ENCODE results near the gene NEU2. TPM values are rescaled to one million over a fixed set of nuclear protein-coding genes. Genes with fewer than 3 reads are reported as not detected.
"Not testable (repeated sequence)": the region's sequence is repeated elsewhere in the genome, so short reads cannot be mapped to it uniquely, and the experiment has no call there.

NEU2 gene
- total RNA-seq, 1 experiment from 2014 or later: not detected

- DNase-seq (ENCODE audit: low read depth): no peak
Measured at GRCh38 chr2:233010569-233011267, 21.8 kb upstream of the NEU2 start.

- no peak for DNase-seq (ENCODE audit: low read depth)
Measured at GRCh38 chr2:233011268-233011650, 21.2 kb upstream of the NEU2 start.

GRCh38 chr2:233011702-233012131 lies 20.8 kb upstream of the NEU2 start:
- DNase-seq (ENCODE audit: low read depth): no peak

GRCh38 chr2:233012301-233012971 lies 20.0 kb upstream of the NEU2 start:
- no peak for DNase-seq (ENCODE audit: low read depth)

GRCh38 chr2:233013027-233013461 lies 19.4 kb upstream of the NEU2 start, which contains the start of gene NGEF:
NGEF (minus strand) TSS chr2:233013256; CDS start chr2:232974890, 38,366 bp downstream.
- DNase-seq (ENCODE audit: low read depth): no peak

- no peak for DNase-seq (ENCODE audit: low read depth)
Measured at GRCh38 chr2:233013650-233014049, 18.8 kb upstream of the NEU2 start.

GRCh38 chr2:233015019-233015645 lies 17.3 kb upstream of the NEU2 start:
- no peak for DNase-seq (ENCODE audit: low read depth)

GRCh38 chr2:233017947-233018346 lies 14.5 kb upstream of the NEU2 start:
- DNase-seq (ENCODE audit: low read depth): no peak

- not testable (repeated sequence) for DNase-seq (ENCODE audit: low read depth)
Measured at GRCh38 chr2:233019610-233020009, 12.9 kb upstream of the NEU2 start.

- no peak for DNase-seq (ENCODE audit: low read depth)
Measured at GRCh38 chr2:233020454-233020853, 12.0 kb upstream of the NEU2 start.

- DNase-seq (ENCODE audit: low read depth): peak; percentile 77
Measured at GRCh38 chr2:233021771-233022170, 10.7 kb upstream of the NEU2 start.

GRCh38 chr2:233022561-233022960 lies 9.9 kb upstream of the NEU2 start:
- DNase-seq (ENCODE audit: low read depth): no peak

GRCh38 chr2:233023007-233023760 lies 9.3 kb upstream of the NEU2 start:
- no peak for DNase-seq (ENCODE audit: low read depth)

GRCh38 chr2:233023761-233024410 lies 8.6 kb upstream of the NEU2 start:
- DNase-seq (ENCODE audit: low read depth): no peak

GRCh38 chr2:233025706-233026105 lies 6.8 kb upstream of the NEU2 start:
- DNase-seq (ENCODE audit: low read depth): peak; percentile 23

- peak; percentile 92 for DNase-seq (ENCODE audit: low read depth)
Measured at GRCh38 chr2:233026198-233026813, 6.2 kb upstream of the NEU2 start.

GRCh38 chr2:233029321-233029720 lies 3.2 kb upstream of the NEU2 start:
- peak; percentile 23 for DNase-seq (ENCODE audit: low read depth)

GRCh38 chr2:233031556-233032500 lies 644 bp upstream of the NEU2 start:
- no peak for DNase-seq (ENCODE audit: low read depth)

GRCh38 chr2:233033672-233034071 lies 1.2 kb downstream of the NEU2 start:
- DNase-seq (ENCODE audit: low read depth): peak; percentile 81

Measured in RPMI7951 (cell line).